ENCODE data around the gene HELZ2.

The HELZ2 gene

GRCh38 chr20:63578224-63579016 is 4.4 kb upstream of the HELZ2 start:
- TF ChIP-seq CTCF (IDR thresholded peaks at IDR 0.05; ENCODE audit: extremely low read depth, insufficient read depth, missing control alignments), result peak; percentile 2
- in situ Hi-C loops (cut with MboI; ENCODE audit: low pct_unique_long_range_greater_than_20kb, low sequenced_read_pairs, unreplicated experiment), result no loop called here
- no peak for DNase-seq (ENCODE audit: low spot score)

GRCh38 chr20:63577317-63577894 is 3.4 kb upstream of the HELZ2 start:
- DNase-seq (ENCODE audit: low spot score), result no peak
- TF ChIP-seq CTCF (IDR thresholded peaks at IDR 0.05; ENCODE audit: extremely low read depth, insufficient read depth, missing control alignments), result no peak
- in situ Hi-C loops (cut with MboI; ENCODE audit: low pct_unique_long_range_greater_than_20kb, low sequenced_read_pairs, unreplicated experiment), result no loop called here

- in situ Hi-C loops (cut with MboI; ENCODE audit: low pct_unique_long_range_greater_than_20kb, low sequenced_read_pairs, unreplicated experiment), result no loop called here
- TF ChIP-seq CTCF (IDR thresholded peaks at IDR 0.05; ENCODE audit: extremely low read depth, insufficient read depth, missing control alignments), result no peak
- no peak for DNase-seq (ENCODE audit: low spot score)
These were observed 2.3 kb upstream of the HELZ2 start for GRCh38 chr20:63576311-63576710.

- no peak for TF ChIP-seq CTCF (IDR thresholded peaks at IDR 0.05; ENCODE audit: extremely low read depth, insufficient read depth, missing control alignments)
- in situ Hi-C loops (cut with MboI; ENCODE audit: low pct_unique_long_range_greater_than_20kb, low sequenced_read_pairs, unreplicated experiment), result no loop called here
- DNase-seq (ENCODE audit: low spot score), result no peak
These were observed 1.0 kb upstream of the HELZ2 start for GRCh38 chr20:63574829-63575743.

GRCh38 chr20:63573647-63574131 is 350 bp downstream of the HELZ2 start:
- DNase-seq (ENCODE audit: low spot score), result no peak
- TF ChIP-seq CTCF (IDR thresholded peaks at IDR 0.05; ENCODE audit: extremely low read depth, insufficient read depth, missing control alignments), result no peak
- in situ Hi-C loops (cut with MboI; ENCODE audit: low pct_unique_long_range_greater_than_20kb, low sequenced_read_pairs, unreplicated experiment), result no loop called here

Measured in GM13977 (cell line).